Kidney epithelial cell (primary cell): ENCODE measurements around the gene CCR7. TPM values are rescaled to one million over a fixed set of nuclear protein-coding genes. Genes with fewer than 3 reads are reported as not detected.

ENCODE experiments used
- DNase-seq: peaks from one replicate; pipeline ENCODE4 v3.0.0-alpha.2; 2010; ENCODE audit warnings: low read depth
- H3K27me3 ChIP-seq: 2 replicates; pipeline ENCODE4 v1.6.0; 2011; ENCODE audit warnings: low read length; ENCODE audit not compliant: control insufficient read depth, insufficient read depth
- H3K36me3 ChIP-seq: 2 replicates; pipeline ENCODE4 v1.5.1; 2011; ENCODE audit warnings: low read length; ENCODE audit not compliant: control insufficient read depth, insufficient read depth
- H3K4me3 ChIP-seq: 2 replicates; pipeline ENCODE4 v1.5.1; 2011; ENCODE audit warnings: low read depth, mild to moderate bottlenecking, control low read depth, low read length
- total RNA-seq: library from RNA; depleted of rRNA; stranded (reverse); fragments of >200 nt; gene quantifications from 2 replicates; pipeline ENCODE4 v1.2.3, GENCODE V29; 2015
- TF ChIP-seq, protein P1 (sequence below): IDR thresholded peaks from 2 replicates; pipeline ENCODE4 v1.5.1; 2011; ENCODE audit warnings: mild to moderate bottlenecking, moderate library complexity, low read length, control low read depth, inconsistent platforms; ENCODE audit not compliant: insufficient read depth, poor library complexity, severe bottlenecking

CCR7 gene
- total RNA-seq, 1 donor from 2014 or later, result not detected

DNA sequence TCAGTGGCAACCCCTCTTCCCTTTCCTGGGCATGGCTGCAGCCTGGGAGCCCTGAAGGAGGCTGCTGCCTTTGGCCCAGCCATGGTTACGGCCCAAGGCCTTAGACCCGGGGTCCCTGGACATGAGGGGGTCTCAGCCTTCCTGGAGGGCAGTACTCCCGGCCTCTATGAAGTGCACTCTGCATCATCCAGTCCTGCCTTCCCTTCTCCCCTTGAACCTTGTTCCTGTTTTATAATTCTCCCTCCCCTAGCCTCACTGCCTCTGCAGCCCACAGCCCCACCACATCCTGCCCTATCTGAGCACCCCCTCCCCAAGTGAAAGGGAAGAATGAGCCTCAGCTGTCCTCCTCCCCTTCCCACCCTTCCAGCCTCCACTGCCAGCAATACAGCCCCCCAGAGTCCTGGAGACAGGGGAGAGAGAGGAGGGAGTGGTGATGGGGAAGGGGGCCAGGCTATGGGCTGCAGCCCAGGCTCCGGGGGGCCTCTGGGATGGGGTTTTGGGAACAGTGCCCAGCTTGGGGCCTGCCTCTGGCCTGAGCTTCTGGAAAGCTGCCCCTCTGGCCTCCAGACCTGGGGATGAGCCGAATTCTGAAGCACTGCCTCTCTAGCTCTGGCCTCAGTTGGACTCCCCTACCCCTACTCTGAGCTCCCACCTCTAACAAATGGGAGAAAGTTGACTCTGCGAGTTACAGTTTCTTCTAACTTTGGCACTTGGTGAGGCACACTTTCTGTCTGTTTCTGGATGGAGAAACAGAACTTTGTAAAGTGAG lies 7.6 kb downstream of the CCR7 start:
- Histone ChIP-seq H3K27me3 (no peaks in the 10 kb centered on the region), H3K4me3 (no peak overlapping the region), H3K36me3 (no peaks in the 10 kb centered on the region)
- TF ChIP-seq, protein P1, sequence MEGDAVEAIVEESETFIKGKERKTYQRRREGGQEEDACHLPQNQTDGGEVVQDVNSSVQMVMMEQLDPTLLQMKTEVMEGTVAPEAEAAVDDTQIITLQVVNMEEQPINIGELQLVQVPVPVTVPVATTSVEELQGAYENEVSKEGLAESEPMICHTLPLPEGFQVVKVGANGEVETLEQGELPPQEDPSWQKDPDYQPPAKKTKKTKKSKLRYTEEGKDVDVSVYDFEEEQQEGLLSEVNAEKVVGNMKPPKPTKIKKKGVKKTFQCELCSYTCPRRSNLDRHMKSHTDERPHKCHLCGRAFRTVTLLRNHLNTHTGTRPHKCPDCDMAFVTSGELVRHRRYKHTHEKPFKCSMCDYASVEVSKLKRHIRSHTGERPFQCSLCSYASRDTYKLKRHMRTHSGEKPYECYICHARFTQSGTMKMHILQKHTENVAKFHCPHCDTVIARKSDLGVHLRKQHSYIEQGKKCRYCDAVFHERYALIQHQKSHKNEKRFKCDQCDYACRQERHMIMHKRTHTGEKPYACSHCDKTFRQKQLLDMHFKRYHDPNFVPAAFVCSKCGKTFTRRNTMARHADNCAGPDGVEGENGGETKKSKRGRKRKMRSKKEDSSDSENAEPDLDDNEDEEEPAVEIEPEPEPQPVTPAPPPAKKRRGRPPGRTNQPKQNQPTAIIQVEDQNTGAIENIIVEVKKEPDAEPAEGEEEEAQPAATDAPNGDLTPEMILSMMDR, result no peak
- DNase-seq, result no peak

DNA sequence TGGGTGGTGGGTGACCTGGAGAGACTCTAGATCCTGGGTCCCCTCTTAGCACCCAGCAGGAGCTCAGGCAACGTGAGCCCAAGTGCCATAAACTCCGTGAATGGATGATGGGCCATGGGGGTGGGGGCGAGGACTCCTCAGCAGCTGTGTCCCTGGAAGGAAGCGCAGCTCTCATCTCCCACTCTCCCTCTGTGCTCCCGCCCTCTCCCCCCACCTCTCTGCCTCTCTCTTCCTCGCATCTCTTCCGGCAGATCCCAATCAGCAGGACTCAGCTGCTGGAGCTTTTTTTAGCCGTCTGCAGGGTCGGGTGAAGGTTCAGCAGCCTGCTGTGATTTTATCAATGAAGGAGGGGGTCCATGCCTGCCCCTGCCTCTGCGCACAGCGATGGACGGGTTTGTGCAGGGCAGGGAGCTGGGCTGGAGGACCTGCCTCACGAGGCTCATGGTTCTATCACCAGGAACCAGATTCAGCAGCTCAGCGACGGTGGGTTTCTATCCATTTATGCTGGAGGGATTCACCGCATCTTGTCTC lies 8.3 kb downstream of the CCR7 start:
- no peak overlapping the region for H3K4me3 ChIP-seq
- TF ChIP-seq, protein P1, result no peak
- no peak for DNase-seq
- H3K27me3 ChIP-seq, result no peaks in the 10 kb centered on the region
- no peaks in the 10 kb centered on the region for H3K36me3 ChIP-seq

DNA sequence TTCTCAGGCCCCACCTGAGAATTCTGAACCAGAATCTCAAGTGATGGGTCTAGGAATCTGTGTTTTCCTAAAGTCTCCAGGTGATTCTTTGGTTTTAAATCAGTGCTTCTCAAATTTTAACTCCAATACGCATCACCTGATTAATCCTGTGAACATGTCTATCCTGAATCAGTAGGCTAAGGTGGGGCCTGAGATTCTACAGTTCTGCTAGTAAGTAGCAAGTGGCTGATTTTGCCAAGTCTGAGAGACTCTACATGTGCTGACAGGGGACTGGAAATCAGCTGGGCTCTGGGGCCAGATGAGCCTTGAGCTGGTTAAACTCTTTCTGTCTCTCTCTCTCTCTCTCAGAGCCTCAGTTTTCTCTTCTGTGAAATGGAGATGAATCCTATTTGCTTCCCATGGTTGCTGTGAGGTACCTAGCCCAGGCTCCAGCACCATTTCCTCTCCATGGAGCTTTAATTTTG lies 9.0 kb downstream of the CCR7 start:
- Histone ChIP-seq H3K27me3 (no peaks in the 10 kb centered on the region), H3K4me3 (no peak overlapping the region), H3K36me3 (no peaks in the 10 kb centered on the region)
- TF ChIP-seq, protein P1, result no peak
- no peak for DNase-seq

DNA sequence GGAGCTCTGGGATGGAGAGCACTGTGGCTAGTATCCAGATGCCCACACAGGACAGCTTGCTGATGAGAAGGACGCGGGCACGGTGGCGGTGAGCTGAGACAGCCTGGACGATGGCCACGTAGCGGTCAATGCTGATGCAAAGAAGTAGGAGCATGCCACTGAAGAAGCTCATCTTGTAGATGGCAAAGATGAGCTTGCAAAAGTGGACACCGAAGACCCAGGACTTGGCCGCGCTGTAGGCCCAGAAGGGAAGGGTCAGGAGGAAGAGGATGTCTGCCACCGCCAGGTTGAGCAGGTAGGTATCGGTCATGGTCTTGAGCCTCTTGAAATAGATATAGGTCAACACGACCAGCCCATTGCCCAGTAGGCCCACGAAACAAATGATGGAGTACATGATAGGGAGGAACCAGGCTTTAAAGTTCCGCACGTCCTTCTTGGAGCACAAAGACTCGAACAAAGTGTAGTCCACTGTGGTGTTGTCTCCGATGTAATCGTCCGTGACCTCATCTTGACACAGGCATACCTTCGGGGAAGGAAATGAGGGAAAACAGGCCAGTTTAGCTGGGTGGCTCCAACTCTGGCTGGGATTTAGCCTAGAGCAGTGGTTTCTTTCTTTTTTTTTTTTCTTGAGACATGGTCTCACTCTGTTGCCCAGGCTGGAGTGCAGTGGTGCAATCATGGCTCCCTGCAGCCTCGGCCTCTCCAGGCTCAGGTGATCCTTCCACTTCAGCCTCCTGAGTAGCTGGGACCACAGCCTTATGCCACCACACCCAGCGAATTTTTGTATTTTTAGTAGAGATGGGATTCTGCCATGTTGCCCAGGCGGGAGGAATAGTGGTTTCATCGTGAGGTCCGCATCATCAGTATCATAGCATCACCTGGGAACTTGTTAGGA lies 9.7 kb downstream of the CCR7 start:
- H3K36me3 ChIP-seq, result no peaks in the 10 kb centered on the region
- no peaks in the 10 kb centered on the region for H3K27me3 ChIP-seq
- no peak for DNase-seq
- TF ChIP-seq, protein P1, result no peak
- H3K4me3 ChIP-seq, result no peak overlapping the region

DNA sequence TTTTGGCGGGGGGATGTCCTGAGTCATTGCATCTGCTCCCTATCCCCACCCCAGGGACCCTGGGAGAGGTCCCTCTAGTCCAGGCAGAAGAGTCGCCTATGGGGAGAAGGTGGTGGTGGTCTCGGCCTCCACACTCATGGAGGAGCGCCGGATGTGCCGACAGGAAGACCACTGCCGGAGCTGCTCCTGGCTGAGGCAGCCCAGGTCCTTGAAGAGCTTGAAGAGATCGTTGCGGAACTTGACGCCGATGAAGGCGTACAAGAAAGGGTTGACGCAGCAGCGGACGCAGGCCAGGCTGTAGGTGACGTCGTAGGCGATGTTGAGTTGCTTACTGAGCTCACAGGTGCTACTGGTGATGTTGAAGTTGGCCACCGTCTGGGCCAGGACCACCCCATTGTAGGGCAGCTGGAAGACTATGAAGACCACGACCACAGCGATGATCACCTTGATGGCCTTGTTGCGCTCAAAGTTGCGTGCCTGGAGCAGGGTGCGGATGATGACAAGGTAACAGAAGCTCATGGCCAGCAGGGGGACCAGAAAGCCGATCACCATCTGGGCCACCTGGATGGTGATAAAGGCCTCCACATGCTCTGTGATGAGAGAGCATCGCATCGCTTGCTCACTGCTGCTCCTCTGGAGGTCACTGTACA lies 10.5 kb downstream of the CCR7 start:
- no peak overlapping the region for H3K4me3 ChIP-seq
- no peaks in the 10 kb centered on the region for H3K36me3 ChIP-seq
- TF ChIP-seq, protein P1, result no peak
- no peaks in the 10 kb centered on the region for H3K27me3 ChIP-seq
- DNase-seq, result no peak
